NB4 (cell line): ENCODE measurements around the gene FLT1.

Experiments
- CTCF ChIP-seq: IDR thresholded peaks from one replicate; pipeline ENCODE4 v1.5.1; 2012; ENCODE audit warnings: low read depth, low read length
- POLR2A ChIP-seq: IDR thresholded peaks from 2 replicates; pipeline ENCODE4 v1.6.1; 2011; ENCODE audit warnings: mild to moderate bottlenecking; ENCODE audit not compliant: insufficient read length; ENCODE audit errors: extremely low read depth

GRCh38 chr13:28483313-28483931 is 11.5 kb downstream of the FLT1 start:
- TF ChIP-seq CTCF (no peak), POLR2A (no peak)
